ENCODE measurements around the gene PIWIL1.

Gene PIWIL1

DNA sequence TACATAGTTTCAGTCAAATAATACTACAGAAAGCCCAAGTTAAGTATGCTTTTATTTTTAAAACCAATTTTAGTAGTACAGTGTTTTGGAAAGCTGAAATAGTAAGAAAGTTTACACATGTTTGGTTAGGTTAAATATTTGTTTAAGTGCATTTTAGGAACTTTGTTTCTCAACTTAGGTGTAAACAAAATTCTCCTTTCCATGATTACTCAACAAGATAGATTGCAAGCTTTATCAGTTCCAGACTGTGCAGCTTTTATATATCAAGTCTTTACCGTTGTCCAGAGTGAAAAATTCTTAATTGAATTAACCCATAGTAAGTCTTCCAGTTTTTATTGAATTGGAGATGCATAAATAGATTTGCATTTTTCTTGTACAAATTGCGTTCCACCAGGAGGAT, 45.1 kb downstream of the PIWIL1 start:
- no peak for DNase-seq

DNA sequence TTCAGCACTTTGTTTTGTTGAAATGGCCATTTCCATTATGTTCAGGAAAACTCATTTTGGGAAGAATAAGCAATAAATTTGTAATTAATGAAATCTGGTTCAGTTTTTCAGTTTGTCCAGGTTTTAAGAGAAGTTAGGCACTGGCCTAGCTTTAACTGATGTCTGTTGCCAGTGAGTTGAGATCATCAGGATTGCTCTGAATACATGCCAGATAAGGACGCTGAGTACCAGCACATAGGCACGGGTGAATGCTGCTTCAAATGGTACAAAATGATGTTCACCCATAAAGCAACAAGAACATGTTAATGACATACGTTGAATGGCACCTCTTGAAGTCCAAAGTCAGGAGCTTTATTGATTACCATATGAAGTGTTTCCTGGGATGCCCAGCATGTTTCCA, 46.5 kb downstream of the PIWIL1 start:
- no peak for DNase-seq

DNA sequence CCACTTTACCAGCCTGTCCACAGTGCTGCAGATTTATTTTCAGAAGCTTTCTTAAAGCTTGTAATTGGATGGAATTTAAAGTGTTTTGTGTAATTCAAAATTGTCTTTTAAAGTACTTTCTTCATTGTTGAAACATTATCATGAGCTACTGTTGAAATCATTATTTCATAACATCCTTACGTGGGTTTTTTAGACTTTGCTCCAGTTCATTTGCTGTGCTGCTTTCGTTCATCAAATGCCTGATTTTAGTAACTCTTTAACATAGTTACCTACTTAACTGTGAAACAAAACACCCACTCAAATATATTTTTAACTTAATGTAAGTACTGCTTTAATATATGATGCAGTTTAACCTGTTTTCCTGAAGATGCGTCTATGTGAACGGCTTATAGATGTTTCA, 47.5 kb downstream of the PIWIL1 start:
- DNase-seq: no peak

DNA sequence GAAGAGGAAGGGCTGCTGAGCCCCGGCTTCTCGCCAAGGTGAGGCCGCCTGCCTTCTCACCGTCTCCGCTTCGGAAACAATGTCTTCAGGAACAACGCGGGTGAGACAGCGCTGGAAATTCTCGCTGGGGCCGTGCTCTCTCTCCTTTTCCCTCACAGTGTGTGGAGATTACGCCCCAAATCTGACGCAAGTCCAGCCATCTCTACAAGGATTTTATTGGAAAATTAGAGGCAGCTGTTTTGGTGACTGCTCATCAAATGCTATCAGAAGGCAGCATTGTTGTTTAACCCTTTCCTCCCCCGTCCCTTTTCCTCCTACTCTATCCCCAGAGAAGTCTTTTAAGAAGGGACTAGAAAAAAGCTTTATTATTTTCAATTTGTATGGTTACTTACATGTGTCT, 53.5 kb downstream of the PIWIL1 start:
- DNase-seq: no peak

DNA sequence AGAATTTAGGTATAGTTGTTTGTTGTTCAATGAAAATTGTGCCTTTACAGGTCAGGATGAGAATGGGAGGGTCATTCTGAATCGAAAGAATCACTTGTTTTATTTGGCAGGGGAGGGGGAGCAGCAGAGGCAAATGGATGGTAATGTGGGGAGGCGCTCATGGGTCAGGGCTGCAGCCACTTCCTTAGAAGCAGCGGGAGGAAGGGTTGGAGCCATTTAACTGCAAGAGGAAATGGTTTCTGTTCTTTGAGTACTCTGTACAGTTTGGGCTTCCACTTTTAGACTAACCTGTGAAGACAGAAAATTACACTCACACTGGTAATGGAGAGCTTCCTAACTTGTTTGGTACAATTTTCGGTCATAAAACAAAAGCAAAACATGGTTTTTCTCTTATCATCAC, 57.2 kb downstream of the PIWIL1 start:
- no peak for DNase-seq

DNA sequence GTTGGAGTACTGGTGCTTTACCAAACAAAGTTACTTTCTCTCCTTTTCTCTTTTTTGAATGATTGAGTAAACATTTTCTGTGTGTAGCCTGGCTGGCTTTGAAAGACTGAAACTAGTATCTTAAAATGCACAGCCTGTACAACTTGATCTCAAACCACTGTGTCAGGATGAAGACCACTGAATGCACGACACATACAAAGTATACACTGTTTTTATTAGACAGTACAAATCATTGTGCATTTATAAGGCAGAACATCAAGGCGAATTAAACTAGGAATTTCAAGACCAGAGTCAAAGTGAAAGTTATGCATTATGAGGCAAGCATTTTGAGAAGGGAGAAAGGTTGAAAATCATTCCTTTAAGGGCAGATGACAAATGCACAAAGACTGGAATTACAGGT, 59.0 kb downstream of the PIWIL1 start:
- no peak for DNase-seq

DNA sequence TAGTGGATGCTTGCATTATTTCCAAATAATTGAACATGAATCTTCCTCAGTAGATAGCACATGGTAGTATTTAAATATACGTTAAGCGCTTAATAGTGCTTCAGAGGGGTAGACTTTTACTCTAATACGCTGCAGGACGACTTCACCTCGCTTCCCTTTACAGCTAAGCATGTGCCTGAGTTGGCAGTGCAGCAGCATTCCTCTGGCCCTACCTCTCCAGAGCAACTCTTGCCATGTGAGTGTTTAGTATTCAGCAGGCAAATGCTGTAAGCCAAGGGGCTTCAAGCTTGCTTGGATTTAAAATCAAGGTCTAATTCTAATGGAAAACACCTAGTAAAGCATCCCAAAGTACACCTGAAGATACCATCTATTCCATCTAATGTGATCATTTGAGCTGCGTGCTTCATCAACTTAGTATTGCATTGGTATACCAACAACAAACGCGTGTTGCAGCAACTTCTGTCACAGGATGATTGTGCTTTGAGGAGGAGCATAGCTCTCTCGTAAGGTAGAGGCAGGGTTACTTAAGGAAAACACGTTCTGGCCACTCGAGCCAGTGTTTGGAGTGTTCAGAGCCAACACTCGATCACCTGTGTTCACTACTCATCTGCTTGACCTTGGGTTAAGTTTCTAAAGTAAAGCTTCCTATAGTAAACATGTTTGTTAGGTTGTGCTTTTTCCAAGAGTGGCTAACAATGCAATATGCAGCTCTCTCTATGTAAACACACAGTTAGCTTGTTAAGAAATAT, 60.6 kb downstream of the PIWIL1 start:
- DNase-seq: no peak

DNA sequence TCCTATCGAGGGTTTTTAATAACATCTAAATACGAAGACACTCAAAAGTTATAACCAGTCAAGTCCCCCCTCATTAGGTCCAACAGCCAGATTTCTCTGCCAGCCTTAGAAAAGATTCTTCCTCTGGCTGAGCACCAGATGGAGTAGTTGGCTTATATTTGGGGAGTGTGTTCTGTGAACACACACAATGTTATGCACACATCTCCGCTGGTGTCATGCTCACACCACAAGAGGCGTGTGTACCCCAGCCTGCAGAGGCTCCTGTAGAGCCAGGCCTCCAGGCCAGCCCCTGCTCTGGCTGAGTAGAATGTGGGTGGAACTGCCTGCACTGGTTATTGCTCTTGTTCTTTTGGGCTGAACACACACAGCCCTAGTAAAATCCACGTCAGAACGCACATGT, 64.0 kb downstream of the PIWIL1 start:
- no peak for DNase-seq

DNA sequence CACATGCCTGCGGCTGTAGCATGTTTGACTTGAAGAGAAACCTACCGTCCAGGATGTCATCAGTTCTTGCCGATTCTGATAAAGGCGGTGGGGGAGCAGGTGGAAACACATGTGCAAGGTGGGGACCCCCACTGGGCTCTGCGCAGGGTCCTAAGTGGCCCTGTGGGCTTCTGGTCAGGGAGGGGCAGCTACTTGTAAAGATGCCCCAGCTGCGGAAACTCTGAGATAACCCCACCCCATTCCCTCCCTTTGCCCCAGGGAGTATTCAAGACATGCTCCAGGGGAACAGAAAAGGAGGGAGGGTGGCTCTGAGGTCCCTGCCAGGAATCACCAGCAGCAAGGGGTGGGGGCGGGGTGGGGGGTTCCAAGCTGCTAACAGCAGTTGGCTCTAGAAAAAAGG, 67.6 kb downstream of the PIWIL1 start:
- DNase-seq: no peak

DNA sequence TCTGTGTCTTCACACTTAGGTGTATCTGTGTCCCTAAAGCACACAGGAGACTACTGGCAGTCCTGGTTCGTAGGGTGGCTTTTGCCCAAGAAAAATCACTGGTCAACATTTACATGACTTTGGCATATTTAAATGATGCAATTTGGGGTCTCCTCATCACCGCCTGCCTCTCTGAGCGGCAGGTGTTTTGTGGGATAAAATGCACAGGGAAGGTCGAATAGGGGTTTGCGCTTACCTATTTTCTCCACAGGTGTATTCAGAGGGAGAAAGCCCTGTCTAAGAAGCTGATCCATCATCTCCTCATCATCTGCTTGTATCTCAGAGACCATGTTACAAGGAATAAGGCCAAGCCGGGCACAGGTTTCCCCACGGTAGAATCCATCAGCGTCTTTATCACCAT, 74.7 kb downstream of the PIWIL1 start:
- no peak for DNase-seq

DNA sequence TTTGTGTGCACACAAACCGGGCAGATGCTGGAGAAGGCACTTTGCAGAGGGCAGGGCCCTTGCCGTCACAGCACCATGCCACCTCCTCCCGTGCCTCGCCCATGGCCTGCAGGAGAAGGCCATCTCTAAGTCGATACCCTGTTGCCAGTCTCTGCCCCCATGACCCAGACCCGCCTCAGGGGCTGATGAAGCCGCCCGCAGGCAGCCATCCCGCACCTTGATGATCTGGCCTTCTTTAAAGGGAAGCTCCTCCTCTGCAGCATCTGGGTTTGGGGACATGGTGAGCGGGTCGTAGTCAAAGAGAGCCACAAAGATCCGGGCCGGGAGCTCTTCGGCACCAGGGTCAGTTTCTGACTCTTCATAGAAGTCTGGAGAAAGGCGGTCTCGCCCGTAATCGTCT, 76.2 kb downstream of the PIWIL1 start:
- no peak for DNase-seq

DNA sequence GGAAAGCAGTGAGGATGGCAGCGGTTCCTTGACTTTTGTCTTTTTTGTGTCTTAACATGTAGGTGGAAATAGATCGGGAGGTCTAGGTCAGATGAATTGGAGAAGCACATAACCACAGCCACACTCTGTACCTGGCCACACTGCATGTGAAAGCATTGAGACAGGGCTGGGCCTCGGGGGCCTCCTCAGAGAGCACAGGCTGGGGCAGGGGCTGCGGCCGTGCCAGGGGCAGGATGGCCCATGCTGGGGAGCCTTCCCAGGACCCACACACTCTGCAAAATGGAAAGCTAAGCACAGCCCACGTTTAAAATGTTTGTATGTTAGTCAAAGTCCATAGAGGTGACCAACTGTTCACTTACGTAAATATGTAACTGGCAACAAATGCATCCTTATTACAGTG, 76.7 kb downstream of the PIWIL1 start:
- DNase-seq: no peak

DNA sequence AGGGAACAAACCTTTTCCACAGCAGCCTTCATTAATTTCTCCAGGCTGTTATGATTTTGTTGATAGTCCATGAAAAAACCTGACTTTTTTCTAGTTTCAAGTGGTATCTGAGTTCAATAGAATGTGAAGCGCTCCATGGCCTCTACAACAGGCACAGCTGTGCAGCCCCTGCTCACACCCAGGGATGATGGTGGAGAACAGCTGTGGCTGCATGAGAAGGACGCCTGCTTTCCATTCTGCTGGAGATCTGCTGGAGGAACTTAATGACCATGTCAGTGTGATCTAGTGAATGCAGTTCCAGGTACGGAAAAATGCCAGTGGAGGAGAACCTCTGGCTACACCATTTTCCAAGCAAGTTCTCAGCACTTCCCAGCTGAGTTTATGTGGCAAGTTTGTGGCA, 80.6 kb downstream of the PIWIL1 start:
- DNase-seq: no peak

DNA sequence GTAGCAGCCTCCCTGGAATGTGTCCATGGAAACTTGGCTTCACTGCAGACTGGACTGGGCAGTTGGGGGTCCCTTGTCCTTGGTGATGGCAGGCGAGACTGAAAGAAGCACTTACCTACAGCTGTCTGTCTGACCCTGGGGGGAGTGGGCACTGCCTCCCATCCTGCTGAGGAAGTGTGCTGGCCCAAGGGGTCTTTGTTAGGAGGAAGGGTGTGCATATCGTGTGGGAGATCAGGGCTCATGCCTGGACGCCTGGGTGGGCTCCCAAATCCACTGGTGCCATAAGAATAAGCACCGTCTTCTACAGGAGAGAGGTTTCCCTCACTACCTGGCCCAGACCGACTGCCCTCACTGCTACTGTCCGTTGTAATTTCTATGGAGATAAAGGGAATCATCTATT, 81.4 kb downstream of the PIWIL1 start:
- no peak for DNase-seq

DNA sequence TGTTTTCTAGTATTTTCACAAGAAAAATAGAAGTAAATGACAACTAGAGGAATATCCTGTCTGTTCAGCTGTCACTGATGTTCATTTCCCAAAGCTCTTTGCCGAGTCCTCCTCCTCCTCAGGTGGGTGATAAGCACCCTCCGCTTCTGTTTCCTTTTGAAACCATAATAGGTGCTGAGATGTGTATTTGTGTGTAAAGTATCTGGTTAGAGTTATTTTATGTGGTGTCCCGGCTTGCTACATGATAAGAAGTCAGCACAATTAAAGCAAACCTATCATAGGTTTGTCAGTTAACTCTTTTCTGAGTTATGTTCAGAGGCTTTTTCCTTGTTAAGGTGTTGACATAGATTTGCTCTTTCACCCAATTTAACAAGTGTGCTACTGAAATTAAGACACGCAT, 82.4 kb downstream of the PIWIL1 start:
- no peak for DNase-seq

DNA sequence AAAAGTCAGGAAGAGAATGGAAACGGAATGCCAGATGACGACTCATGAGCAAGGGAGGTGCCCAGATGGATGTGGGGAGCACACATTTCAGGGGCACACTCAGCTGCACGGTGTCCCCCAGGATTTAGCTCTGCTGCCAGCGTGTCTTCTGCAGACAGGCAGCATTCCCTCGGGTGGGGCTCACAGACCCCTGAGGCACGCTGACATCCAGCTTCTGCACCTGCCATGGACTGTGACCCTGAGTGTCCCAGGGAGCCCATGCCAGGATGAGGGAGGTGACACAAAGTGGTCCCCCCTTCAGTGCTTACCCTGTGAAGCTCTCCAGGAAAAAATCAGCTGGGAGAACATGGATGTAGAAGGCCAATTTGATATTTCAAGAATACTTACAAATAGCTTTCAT, 84.2 kb downstream of the PIWIL1 start:
- DNase-seq: no peak

Data from NCI-H2171 (cell line).